ENCODE data around the gene TENM4.

The TENM4 gene

DNA sequence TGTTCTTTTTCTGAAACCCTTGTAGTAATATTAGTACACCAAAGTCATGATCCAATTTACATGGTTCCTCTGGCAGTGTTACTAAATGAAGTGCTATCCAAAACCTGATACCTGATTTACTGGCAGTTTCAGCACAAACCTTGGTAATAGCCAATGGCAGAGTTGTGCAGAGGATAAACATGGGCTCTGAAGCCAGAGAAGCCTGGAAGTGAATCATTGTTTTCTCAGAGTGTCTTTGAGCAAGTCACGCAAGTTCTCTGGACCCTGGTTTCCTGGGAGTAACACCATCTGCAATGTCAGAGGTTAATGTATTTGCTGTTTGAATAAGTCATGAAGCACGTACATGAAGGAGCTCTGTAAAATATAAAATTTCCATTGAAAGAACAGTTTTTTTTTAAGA is 643.9 kb downstream of the TENM4 start:
- no peak for DNase-seq

DNA sequence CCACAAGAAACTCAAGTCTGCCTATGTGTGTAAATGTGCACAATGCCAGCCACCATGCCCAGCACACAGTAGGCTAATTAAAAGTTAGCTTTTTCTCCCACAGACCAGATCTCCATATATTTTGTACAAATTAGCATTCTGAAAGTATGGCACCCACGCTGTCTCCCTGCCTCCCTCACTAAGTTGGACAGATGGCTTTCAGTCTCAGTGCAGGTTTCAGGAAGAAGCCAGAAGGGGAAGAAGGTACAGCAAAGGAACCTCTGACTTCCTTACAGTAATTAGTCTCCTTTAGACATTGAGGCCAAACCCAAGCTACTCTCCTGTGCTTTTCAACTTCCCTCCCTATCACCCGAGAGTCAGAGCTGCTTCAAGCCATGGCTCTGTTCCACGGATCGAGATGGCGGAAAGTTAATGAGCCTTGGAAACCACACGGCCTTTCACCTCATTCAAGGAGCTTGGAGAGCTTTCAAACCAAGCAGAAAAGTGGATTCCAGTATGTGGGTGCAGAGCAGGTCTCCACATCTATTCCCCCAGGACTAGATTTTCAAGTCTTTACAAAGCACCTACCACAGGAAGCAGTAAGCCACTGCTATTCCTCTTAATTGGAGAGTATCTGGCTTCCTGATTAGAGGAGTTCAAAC is 645.1 kb downstream of the TENM4 start:
- no peak for DNase-seq

DNA sequence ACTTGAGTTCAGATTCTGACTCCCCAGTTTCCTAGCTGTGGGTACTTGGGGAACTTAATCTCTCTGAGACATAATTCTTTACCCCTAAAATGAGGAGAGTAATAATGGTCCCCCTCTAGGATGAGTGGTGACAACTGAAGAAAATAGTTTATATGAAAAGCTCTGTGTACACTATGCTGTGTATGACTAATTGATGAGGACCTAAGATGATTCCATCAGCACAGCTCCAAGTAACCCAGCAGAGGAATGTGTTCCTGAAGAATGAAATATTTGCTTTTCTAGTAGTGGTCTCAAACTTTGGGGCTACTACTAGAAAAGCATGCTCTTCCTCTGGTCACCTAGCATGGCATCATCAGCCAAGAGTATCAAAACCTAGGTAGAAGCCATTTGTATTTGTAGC is 648.9 kb downstream of the TENM4 start:
- DNase-seq, result no peak

DNA sequence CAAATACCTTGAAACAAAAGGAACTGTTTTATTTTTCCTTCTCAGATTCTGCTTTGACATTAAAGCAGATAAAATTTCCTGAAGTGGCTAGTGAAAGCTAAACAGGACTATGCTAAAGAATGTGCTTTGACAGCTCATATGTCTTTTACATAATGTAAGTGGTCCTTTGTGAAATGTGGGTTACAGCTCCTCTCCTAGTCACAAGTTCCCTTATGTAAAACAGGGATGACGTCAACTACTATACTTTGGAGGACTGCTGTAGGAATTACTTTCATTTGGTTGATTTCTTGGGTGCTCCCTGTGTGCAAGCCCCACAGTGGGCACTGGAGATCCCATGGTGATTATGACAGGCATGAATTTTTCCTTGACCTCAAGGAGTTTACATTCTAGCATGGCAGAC is 649.6 kb downstream of the TENM4 start:
- DNase-seq, result no peak

DNA sequence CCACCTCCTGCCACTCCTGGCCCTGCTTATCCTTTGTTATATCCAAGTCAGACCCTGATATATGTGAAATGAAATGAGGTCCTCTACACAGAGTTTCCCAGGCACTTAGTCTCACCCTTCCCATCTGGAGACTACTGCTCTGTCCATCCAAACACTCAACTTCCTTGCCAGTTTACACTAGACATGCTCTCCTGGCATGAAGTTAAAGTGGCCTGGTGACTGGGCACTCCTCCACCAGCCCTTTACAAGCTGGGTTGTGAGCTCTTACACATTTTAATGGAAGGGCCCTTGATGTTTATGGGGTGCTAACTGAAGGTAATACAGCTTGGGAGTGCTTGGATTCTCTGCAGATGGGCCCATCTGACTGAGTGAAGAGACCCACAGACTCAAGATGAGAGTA is 650.0 kb downstream of the TENM4 start:
- DNase-seq, result no peak

DNA sequence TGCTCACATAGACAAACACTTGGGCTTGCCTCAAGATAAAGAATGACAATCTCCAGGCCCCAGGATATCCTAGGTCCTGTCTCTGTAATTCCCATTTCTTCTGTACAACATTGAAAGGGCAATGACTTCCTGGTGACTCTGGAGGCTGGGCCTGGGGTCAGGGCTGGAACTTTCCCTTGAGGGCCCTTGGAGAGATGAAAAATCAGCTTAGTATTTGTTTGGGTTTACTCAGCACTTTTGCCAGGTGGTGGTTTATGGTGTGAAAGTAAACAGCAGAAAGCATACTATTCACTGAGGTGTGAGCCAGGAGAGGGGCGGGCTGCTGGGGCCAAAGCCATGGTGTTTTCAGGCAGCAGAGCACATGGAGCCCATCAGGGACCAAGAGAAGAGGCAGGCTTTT is 651.5 kb downstream of the TENM4 start:
- DNase-seq, result no peak

DNA sequence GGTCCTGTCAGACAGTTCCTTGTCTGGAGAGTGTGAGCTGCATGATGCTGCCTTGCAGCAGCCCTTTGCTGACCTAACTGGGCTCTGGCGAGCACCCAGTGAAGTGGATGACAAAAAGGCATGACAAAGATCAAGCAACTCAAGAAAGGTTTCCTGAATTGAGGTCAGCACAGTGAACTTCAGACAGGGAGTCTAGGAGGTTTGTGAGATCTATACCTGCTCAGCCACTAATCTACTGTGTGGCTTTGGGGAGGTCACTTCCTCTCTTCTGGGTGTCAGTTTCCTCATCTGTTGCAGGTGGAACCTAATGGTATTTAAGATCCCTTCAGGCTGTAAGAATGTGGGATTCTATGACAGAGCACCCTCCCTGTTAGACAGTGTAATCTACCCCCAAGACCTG is 652.3 kb downstream of the TENM4 start:
- no peak for DNase-seq

DNA sequence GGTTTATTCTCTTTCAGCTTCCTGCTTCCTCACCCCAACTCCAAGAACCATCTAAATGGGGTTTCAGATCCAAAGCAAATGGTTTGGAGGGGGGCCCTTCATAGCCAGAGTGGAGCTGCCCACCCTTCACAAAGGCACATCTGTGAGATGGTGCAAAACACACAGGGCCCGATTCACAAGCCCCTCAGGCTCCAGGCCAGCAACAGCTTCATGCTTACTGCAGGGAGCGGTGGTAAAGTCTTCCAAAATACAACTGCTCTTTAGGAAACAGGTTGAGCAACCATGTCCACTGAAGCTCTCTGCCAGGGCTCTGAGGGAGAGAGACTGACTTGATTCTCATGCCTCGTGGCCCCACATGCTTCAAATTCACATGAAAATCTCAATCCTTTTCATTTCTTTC is 653.1 kb downstream of the TENM4 start:
- DNase-seq, result no peak

DNA sequence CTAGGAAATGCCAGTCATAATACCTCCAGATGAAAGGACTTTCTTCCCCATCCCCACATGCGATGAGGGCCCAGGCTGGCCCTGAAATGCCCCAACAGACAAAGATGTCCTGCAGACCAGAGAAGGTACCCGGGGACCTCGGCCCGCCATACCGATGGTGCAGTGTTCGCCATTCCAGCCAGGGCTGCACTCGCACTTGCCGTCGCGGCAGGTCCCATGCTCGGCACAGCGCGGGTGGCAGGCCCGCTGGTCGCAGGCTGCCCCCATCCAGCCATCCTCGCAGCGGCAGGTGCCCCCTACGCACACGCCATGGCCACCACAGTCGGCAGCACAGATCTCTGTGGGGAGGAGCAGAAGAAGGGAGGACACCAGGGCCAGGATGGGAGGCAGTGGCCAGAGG is 654.1 kb downstream of the TENM4 start:
- DNase-seq, result no peak

DNA sequence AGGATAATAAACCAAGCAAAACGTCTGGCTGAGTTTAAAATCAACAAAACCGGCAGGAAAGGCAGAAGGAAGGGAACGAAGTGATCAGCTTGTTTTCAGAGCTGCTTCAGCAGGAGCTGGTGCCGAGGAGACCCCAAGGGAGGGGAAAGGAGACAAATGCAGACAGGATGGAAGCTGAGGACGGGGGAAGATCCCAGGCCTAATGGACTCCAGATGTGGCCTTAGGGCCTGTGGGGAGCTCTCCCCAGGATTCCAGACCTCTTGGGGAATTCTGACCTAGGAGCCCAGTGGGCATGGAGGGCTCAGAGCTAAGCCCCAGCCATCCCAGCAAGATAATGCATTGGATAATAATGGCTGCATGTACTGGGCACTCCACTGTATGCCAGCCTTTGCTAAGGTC is 654.7 kb downstream of the TENM4 start:
- DNase-seq, result no peak

DNA sequence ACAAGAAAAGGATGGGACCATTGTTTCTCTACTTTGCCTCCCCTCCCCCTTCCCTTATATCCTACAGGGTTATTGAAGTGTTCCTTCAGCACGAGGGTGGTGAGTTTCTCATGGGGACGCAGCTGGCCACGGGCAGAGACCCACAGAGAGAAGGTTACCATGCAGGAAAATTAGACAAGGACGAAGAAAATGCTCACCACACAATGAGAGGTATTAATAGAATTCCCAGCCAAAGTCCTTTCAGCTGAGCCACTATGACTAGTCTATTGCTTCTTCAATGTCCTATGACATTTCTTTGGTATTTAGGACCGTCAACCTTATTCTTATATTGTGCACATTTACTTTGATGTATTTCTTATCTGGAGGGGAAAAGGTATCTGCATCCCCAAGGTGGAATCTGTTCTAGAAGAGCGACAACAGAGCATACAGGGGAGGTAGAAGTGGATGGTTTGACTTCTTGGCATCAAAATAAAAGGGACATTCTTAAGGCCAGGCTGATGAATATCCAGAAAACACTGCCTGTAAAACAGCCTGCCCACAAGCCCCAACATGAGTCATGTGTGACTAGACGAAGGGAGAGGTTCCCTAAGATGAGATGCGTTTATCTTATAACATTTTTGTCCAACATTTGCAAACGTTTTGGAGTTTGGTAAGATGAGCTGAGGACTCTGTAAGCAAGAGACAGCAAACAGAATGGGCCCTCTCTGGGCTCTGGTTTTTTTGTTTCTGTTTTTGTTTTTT is 656.3 kb downstream of the TENM4 start:
- no peak for DNase-seq

DNA sequence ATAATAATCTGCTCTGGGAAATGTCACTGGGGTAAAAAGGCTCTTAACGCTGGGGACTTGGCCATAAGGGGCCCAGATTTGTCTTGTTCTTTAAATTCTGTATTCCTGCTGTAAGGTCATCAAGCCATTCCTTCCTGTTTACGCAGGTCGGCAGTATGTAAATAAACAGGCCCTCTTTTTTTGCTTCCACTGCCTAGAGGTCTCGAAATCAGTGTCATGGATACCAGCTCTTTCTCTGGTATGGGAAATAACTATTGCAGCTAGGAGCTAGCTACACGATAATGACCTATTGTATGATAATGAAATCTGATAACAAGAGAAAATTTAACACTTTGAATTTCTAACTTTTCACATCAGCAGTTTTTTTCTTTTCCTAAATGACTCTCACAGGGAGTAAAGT is 657.0 kb downstream of the TENM4 start:
- DNase-seq, result no peak

DNA sequence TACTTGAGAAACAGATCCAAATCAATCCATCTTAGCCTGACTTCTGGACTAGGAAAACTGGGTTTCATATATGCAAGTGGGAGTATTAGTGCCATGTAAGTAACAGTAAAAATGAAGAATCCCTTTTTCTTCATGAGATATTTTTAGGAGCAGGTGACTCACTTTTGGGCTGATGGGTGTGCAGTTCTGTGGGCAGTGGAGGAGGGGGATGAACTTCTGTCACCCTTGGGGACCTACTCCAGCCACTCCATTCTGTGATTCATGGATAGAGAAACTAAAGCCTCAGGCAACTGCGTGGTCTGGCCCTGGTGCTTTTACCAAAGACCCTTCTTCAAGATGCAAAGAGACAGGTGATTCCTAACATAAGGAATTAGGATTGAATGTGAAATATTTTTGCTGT is 657.5 kb downstream of the TENM4 start:
- DNase-seq, result no peak

DNA sequence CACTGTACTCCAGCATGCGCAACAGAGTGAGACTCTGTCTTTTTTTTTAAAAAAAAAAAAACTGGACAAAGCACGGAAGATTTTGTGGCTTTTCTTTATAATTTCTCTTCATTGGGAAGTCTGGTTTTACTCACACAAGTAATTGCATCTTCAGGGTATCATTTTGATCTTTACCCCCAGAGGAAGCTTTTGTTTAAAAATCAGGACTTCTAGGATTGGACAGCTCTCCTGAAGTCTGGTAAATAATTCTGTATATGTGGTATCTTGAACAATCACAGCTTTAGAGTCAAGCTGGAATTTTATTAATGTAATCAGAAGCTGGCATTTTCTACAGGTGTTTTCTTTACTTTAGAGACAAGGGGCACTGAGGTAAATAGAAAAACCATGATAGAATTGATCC is 658.1 kb downstream of the TENM4 start:
- DNase-seq, result no peak

DNA sequence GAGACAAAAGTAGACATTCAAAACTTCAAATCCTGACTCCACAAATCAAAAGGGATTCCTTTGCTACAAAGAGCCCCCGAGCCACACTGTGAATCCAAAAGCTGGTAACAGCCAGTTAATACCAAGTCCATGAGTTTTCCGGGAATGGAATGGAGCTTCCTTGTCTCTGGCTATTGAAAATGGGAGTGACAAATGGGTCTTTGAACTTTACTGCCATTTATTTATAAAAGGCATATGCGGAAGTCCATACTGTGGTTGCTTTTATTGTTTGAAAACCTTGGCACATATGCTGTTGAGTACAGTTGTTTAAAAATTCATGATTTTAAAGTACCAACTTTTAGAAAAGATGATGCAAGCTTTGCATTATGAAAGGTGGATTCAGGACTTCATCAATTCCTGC is 659.9 kb downstream of the TENM4 start:
- no peak for DNase-seq

DNA sequence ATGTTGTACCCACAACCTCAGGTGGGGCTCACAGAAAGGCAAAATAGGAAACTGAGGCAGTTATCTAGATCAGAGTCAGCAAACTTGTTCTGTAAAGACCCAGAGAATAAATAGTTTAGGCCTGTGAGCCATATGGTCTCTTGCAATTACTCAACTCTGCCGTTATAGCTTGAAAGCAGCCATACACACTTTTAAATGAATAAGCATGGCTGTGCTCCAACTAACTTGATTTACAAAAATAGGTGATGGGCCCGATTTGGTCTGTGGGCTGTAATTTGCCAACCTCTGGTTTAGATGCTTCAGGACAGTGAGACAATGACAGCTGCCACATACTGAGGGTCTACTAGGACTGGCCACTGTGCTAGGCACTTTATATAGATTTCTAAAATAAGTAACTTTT is 667.3 kb downstream of the TENM4 start:
- no peak for DNase-seq

DNA sequence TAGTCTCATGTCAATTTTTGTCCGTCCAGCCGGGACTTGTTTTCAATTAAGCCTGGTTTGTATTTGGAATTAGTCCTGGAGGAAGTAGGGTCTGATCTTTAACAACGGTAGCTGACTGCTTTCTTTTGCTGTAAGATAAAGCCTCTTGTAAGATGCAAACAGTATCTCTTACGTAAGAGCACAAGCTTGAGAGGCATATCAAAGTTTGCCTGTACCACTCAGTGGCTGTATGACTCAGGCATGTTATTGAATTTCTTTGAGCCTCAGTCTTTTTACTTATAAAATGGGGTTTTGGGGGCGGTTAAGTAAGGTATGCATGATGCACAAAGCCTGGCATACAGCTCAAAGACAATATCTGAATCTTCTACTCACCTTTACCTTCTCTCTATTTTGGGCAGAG is 667.8 kb downstream of the TENM4 start:
- DNase-seq, result no peak

DNA sequence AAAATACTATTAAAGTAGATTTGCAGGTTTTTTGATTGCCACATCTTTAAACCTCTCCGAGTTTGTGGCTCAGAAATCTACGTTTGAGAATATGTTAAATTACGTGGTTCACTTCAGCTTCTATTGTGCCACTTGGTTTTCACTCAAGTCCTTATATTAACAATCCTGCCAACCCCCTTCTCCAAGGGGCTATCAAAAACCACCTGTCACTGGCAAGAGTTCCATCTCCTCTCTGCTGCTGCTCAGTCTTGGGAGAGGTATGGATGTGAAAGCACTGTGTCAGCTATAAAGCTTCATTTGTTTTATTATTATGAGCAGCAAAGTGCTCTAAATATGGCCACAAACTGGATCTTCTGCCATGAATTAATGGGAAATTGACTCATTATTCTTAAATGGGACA is 668.6 kb downstream of the TENM4 start:
- DNase-seq, result no peak

DNA sequence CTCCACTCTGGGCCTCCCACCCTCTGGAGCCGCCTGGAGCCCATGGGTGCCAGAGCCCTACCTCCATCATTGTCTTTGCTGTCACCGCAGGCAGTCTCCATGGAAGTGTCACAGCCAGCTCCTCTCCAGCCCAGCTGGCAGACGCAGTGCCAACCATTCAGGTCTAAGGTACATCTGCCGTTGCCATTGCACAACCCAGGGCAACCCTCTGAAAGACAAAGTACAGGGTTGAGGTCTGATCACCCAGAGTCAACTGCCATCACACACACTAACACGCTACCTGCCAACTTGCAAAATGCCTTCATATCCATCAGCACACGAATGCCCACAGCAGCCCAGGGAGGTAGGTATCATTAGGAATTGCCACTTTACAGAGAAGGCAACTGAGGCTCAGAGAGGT is 669.9 kb downstream of the TENM4 start:
- DNase-seq, result no peak

DNA sequence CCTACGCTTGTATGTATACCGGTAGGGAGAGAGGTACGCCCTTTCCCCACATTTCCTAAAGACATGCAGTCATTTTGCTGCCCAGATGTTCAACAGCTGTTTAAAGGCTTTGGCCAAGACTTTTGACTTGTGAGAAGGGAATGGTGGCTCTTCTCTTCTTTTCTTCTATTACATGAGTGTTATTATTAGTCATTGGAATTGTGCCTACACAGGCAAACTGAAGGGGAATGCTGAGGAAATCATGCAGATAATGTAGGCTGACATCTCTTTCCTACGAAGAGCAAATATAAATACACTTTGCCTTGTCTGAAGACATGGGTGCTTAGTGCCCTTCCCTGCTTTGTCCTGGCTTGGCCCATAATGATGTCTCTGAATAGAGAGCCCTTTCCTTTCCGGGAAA is 671.9 kb downstream of the TENM4 start:
- no peak for DNase-seq

DNA sequence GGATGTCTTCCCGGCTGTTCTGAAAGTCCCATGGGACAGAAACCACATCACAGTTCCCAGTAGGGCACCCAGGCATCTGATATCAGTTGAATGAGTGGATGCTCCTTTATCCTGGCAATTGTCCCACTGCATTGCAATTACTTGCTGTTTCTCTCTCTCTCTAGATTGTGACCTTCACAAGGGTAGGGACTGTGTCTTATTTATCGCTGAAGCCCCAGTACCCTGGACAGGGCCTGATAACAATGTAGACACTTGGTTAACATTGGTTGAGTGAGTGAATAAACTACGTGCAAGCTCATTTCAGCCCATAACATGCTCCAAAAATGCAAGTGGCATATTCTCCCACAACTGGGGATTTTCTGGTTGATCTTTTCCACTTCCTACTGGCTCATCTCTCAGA is 672.5 kb downstream of the TENM4 start:
- DNase-seq, result no peak

DNA sequence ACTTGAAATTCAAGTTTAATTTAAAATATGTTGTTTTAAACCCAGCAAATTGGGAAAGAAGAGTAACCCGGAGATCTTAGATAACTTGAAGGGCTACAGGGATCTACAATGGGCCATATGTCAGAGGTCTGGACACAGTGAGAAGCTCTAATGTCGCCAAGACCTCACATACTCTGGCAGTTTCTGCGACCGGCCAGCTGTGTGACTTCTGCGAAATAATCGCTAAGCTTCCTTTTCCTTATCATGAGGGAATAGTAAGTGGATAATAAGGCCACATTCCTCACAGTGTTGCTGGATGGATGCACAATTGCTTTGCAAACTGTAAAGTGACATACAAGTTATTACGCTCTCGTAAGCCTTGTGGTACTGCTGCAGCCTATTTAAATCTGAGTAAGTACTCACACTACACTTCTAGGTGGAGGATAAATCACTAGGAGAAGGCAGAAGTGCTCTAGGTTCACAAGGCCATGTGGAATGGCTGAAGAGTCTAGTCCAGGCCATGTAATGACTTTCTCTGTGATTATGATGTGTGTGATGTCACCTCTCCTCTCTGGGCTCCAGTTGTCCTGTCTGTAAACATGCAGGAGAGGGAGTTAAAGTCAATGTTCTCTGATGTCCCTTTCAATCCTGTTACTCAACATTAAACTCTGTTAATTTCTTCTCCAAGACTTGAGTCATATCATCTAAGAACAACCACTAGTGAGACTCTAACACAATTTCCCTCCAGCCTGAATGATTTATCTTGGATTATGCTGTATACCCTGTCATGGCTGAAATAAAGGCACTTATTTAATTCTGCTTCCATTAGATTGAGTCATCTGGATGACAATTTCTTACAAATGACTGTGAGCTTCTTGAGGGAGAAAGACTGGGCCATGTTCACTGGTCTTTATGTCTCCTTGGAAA is 673.5 kb downstream of the TENM4 start:
- DNase-seq, result no peak

DNA sequence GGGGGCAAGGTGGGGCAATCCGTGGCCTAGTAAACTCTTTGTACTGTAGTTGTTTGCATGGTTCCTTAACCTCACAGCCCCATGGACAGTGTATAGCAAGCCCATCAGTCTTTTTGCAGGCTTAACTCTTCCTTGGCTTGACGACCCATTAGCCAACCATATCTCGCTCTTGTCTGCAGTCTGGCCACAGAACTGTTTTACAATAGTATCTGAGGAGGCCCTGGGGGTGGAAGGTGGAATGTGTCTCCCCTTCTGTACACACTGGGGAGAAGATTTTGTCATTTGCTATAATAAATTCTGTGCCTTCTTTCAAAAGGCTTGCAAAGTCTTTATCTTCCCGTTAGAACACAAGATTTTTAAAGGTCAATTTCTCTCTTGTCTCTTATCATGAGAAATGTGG is 675.9 kb downstream of the TENM4 start:
- no peak for DNase-seq

DNA sequence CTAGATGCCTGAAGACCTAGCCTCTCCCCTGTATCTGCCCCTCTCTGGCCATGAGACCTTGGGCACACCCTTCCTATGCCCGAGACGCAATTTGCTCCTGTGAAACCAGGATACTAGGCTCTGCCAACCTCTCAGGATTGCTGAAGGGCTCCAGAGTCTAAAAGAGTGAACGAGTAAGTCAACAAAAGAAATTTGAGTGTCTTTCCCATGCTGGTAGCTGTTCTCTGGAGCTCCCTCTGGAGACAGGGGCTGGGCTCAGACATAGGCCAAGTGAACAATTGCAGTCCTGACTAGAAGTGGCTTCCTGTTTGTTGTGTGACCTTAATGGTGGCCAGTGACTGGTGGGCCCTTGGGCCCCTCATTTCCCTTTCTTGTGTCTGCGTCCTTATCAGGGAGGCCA is 677.2 kb downstream of the TENM4 start:
- no peak for DNase-seq

All from activated naive CD4-positive, alpha-beta T cell treated with anti-CD3 and anti-CD28 coated beads, Interleukin-2, amount 50 U/mL, for 16 hours (primary cell).